Right lobe of liver (tissue), 6 donors: ENCODE data around the gene ATP8B2. TPM values are rescaled to one million over a fixed set of nuclear protein-coding genes. Genes with fewer than 3 reads are reported as not detected.
"Not testable (repeated sequence)": the region's sequence is repeated elsewhere in the genome, so short reads cannot be mapped to it uniquely, and the experiment has no call there.

Source experiments
- ATAC-seq, 4 donors: fragments of 200-7000 bp; cut with Tn5 transposase; one replicate each; pipeline ENCODE4 v1.9.1; 2020; ENCODE audit warnings: mild to moderate bottlenecking in 4 of 4, moderate library complexity in 4 of 4
- DNase-seq, 3 donors: peaks; one replicate each; pipeline ENCODE4 v3.0.0-alpha.2; 2020
- H3K27ac ChIP-seq, 3 donors: fragments of 200-600 bp; one replicate each; pipeline ENCODE4 v1.8.0; 2022
- H3K27me3 ChIP-seq, 2 donors: fragments of 200-600 bp; one replicate each; pipeline ENCODE4 v1.8.0; 2022
- H3K36me3 ChIP-seq, 4 donors: fragments of 200-600 bp; sonication (generic) in 1 of 4; one replicate each; pipeline versions ENCODE4 v1.5.1 to v1.8.0; 2017 to 2022; ENCODE audit warnings: control low read depth in 1 of 4
- H3K4me1 ChIP-seq, 4 donors: fragments of 200-600 bp; sonication (generic) in 1 of 4; one replicate each; pipeline versions ENCODE4 v1.5.1 to v1.8.0; 2017 to 2022; ENCODE audit warnings: control low read depth in 1 of 4
- H3K4me3 ChIP-seq, 3 donors: fragments of 200-600 bp; one replicate each; pipeline ENCODE4 v1.8.0; 2022
- H3K9me3 ChIP-seq, 4 donors: fragments of 200-600 bp; sonication (generic) in 1 of 4; one replicate each; pipeline versions ENCODE4 v1.5.1 to v1.8.0; 2017 to 2022; ENCODE audit warnings: control low read depth in 1 of 4
- CTCF ChIP-seq, 4 donors: fragments of 200-600 bp in 3 of 4; fragments of 450-650 bp in 1 of 4; IDR thresholded peaks; one replicate each; pipeline versions ENCODE4 v1.5.1 to v1.8.0; 2016 to 2022; ENCODE audit warnings: antibody characterized with exemption in 4 of 4, mild to moderate bottlenecking in 2 of 4
- POLR2A ChIP-seq: fragments of 450-650 bp; IDR thresholded peaks from one replicate; pipeline ENCODE4 v1.6.1; 2017; ENCODE audit warnings: antibody characterized with exemption, mild to moderate bottlenecking
- WGBS: methylation state at CpG from one replicate; pipeline ENCODE4 v1.1.6; 2018; ENCODE audit warnings: low coverage, low lambda C conversion rate; ENCODE audit not compliant: insufficient coverage; ENCODE audit errors: missing lambda C conversion rate; 5-methylcytosine and 5-hydroxymethylcytosine counted together
- intact Hi-C, 2 donors: fragments of 100-400 bp; cut with DNase I; formaldehyde crosslinking; loops; one replicate each; pipeline versions ENCODE4 v1.11.2 to v1.14.1; 2022
- total RNA-seq, 6 experiments: library from RNA; depleted of rRNA in 2 of 6; stranded (reverse); fragments of >200 nt in 2 of 6; fragmentation: NEBNext Ultra II Directional in 3 of 6; extraction: Animal tissue kit (Norgen Biotek cat#: 25700) in 3 of 6; gene quantifications; one replicate each; pipeline versions ENCODE4 v1.1.0 to v1.2.4, GENCODE V29; 2016 to 2023
- donor health status: DM: no; HTN: yes; CAD: no.
- donor health status: DM: no; HTN: no; CAD: no.
- donor health status: DM: no; HTN: no; CAD: no.
- donor health status: DM: no; HTN: yes; CAD: no.
- donor health status: DM: no; HTN: yes; CAD: no.

The ATP8B2 gene
- total RNA-seq, 6 experiments from 2014 or later, result 1.9 to 8.2 (median 3.2) TPM

DNA sequence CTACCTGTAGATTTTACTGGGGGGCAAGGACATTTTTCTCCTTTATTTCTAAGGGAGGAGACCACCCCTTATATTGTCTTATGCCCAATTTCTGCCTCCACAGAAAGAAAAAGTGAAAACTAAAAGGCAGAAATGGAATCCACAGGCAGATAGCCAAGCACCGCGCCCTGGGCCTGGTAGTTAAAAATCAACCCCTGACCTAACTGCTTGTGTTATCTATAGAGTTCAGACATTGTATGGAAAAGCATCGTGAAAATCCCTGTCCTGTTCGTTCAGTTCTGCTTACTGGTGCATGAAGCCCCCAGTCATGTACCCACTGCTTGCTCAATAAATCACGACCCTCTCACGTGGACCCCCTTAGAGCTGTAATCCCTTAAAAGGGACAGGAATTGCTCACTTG, 46.1 kb downstream of the ATP8B2 start:
- Histone ChIP-seq H3K27ac (no peak overlapping the region), H3K9me3 (no peaks in the 10 kb centered on the region), H3K36me3 (no peaks in the 10 kb centered on the region), H3K4me3 (no peak overlapping the region), H3K27me3 (no peaks in the 10 kb centered on the region), H3K4me1 (no peaks in the 10 kb centered on the region)
- TF ChIP-seq CTCF (IDR thresholded peaks at IDR 0.05) (no peak), POLR2A (no peak)
- WGBS, result 74% methylated on average over 4 of the region's 6 CpGs
- DNase-seq (no peak), ATAC-seq (no peak)
- intact Hi-C loops, result no loop called here

DNA sequence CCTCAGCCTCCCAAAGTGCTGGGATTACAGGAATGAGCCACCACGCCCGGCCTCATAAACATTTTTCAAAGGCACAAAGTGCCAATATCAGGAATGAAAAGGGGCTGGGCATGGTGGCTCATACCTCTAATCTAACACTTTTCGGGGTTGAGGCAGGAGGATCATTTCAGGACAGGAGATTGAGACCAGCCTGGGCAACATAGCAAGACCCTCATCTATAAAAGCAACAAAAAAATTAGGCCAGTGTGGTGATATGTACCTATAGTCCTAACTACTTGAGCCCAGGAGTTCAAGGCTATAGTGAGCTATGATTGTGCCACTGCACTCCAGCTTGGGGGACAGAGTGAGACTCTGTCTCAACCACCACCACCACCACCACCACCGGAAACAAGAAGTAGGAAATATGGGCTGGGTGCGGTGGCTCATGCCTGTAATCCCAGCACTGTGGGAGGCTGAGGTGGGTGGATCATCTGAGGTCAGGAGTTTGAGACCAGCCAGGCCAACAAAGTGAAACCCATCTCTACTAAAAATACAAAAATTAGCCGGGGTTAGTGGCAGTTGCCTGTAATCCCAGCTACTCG, 48.5 kb downstream of the ATP8B2 start:
- H3K9me3 ChIP-seq, ATAC-seq, H3K4me1 ChIP-seq, intact Hi-C loops, H3K4me3 ChIP-seq, H3K27me3 ChIP-seq, DNase-seq, H3K36me3 ChIP-seq, H3K27ac ChIP-seq: not testable (repeated sequence)
- WGBS, result 58% methylated on average over 7 of the region's 7 CpGs

- Histone ChIP-seq H3K4me1 (no peaks in the 10 kb centered on the region), H3K36me3 (no peaks in the 10 kb centered on the region), H3K27ac (no peak overlapping the region), H3K9me3 (no peaks in the 10 kb centered on the region), H3K27me3 (no peaks in the 10 kb centered on the region), H3K4me3 (no peak overlapping the region)
- WGBS, result 81% methylated on average over 8 of the region's 16 CpGs
- TF ChIP-seq POLR2A, result no peak
- TF ChIP-seq CTCF (IDR thresholded peaks at IDR 0.05), result no peak
- intact Hi-C loops, result no loop called here
- DNase-seq (no peak), ATAC-seq (no peak)
These were observed 54.0 kb downstream of the ATP8B2 start for GRCh38 chr1:154379301-154379700.

GRCh38 chr1:154384650-154385489, 59.5 kb downstream of the ATP8B2 start:
- H3K9me3 ChIP-seq, result no peaks in the 10 kb centered on the region
- H3K4me3 ChIP-seq, result no peak overlapping the region
- intact Hi-C loops, result no loop called here
- ATAC-seq (peak; percentile 41 to 82 (median 64)), DNase-seq (peak in 1 of 3 donors; percentile 56)
- 51% methylated on average over 4 of the region's 8 CpGs for WGBS
- no peak overlapping the region for H3K27ac ChIP-seq
- H3K36me3 ChIP-seq, result no peaks in the 10 kb centered on the region
- TF ChIP-seq CTCF (IDR thresholded peaks at IDR 0.05) (no peak), POLR2A (no peak)
- no peaks in the 10 kb centered on the region for H3K27me3 ChIP-seq
- H3K4me1 ChIP-seq, result peaks cover 0 to 15% (median 0%) of the 10 kb centered on the region in 4 donors

DNA sequence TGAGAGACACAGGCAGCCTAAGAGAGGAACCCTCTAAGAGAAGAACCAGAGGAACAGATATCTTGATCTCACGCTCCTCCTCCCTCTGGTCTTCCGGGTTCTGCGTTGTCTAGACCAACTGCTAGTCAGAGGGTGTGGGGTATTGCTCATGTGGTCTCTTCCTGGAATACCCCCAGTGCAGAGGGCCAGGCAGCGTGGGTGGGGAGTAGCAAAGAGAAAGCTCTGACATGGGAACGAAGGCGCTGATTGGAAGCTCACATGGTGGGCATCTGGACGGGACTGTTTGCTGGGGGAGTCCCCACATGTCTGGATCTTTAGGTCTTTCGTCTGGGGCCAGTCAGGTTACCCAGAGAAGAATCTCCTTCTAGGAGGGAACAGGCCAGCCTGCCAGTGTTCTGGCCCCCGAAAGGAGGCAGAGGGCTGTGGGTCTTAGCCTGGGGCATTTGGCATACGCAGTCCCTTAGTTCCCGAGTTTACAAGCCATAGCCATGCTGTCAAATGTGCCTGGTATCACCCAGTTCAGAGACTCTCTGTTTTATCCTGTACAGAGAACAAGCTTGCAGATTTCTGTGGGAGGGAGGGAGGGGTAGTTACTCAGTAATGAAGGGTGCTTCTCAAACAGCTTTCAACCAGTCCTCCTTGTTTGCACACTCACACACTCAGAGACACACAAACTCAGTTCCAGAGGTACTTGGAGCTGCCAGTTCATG, 61.5 kb downstream of the ATP8B2 start:
- DNase-seq (no peak), ATAC-seq (peak; percentile 76 to 91 (median 82))
- Histone ChIP-seq H3K27ac (no peak overlapping the region), H3K4me3 (no peak overlapping the region), H3K27me3 (no peaks in the 10 kb centered on the region), H3K9me3 (no peaks in the 10 kb centered on the region), H3K4me1 (peaks cover 0 to 15% (median 0%) of the 10 kb centered on the region in 4 donors), H3K36me3 (no peaks in the 10 kb centered on the region)
- TF ChIP-seq CTCF (IDR thresholded peaks at IDR 0.05) (no peak), POLR2A (no peak)
- 74% methylated on average over 4 of the region's 11 CpGs for WGBS
- intact Hi-C loops, result no loop called here
